HG03097 (cell line): ENCODE data around the gene IL17B.
"Not testable (repeated sequence)": the region's sequence is repeated elsewhere in the genome, so short reads cannot be mapped to it uniquely, and the experiment has no call there.

ENCODE experiments used
- ATAC-seq: cut with Tn5 transposase; IDR thresholded peaks from one replicate; pipeline ENCODE4 v1.9.1; 2021; ENCODE audit not compliant: unreplicated experiment, low FRiP score

Gene IL17B

GRCh38 chr5:149403923-149404745 lies 25.0 kb upstream of the IL17B start:
- no peak for ATAC-seq

DNA sequence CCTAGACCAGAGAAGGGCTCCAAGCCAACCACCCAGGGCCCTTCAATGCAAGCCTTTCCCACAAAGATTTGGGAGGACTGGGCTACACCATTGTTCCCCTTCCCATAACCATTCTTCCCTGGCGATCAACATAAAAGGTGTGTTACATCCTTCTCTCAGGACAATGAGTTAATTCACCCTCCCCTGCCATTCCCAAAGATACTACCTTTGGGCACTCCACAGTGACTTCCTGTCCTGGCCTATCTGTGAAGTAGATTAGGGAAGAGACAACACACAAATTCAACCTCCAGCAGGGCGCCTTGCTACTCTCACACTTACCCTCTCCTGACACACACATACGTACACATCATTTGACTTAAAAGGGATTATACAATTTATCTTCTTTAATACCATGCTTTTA lies 23.2 kb upstream of the IL17B start:
- ATAC-seq: no peak

GRCh38 chr5:149401051-149401450 lies 22.0 kb upstream of the IL17B start:
- ATAC-seq: no peak

GRCh38 chr5:149400304-149400703 lies 21.2 kb upstream of the IL17B start:
- ATAC-seq: no peak

DNA sequence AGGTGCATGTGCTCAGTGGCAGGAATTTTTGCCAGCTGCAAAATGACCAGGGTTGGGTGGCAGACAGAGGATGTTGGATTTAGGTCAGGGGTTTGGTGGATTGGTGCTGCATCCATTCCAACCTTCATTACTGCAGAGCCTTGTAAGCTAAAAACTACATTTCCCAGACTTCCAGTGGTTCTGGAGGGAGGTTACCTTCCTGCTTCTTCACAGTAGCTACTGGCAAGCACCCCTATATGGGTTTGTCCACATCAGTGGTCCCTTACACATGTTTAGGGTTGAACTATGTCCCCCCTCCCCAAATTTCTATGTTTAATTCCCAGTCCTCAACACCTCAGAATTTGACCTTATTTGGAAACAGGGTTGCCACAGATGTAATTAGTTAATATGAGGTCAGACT lies 20.7 kb upstream of the IL17B start:
- no peak for ATAC-seq

GRCh38 chr5:149398747-149399266 lies 19.7 kb upstream of the IL17B start:
- not testable (repeated sequence) for ATAC-seq

- ATAC-seq: no peak
Observed at GRCh38 chr5:149397530-149397929, 18.4 kb upstream of the IL17B start.

GRCh38 chr5:149394996-149395395 lies 15.9 kb upstream of the IL17B start:
- not testable (repeated sequence) for ATAC-seq

DNA sequence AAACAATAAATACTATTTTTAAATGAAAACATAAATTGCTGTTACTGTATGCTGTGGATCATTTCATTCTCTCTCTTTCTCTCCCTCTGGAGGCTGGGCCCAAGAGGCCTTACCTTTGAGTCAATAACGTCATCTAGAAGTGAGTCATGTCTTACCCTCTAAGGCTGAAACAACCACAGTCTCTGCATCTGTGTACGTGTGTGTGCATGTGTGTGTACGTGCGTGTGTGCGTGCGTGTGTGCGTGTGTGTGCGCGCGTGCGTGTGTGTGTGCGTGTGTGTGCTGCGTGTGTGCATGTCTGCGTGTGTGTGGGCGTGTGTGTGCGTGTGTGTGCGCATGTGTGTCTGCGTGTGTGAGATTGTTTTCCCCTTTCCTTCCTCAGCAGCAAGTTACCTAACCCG lies 13.6 kb upstream of the IL17B start:
- no peak for ATAC-seq

- ATAC-seq: no peak
Observed at GRCh38 chr5:149391524-149391923, 12.4 kb upstream of the IL17B start.

GRCh38 chr5:149391076-149391475 lies 12.0 kb upstream of the IL17B start:
- ATAC-seq: not testable (repeated sequence)

- ATAC-seq: no peak
Observed at GRCh38 chr5:149389552-149390495, 10.7 kb upstream of the IL17B start.

- no peak for ATAC-seq
Observed at GRCh38 chr5:149388498-149389190, 9.6 kb upstream of the IL17B start.

- ATAC-seq: no peak
Observed at GRCh38 chr5:149387982-149388381, 8.9 kb upstream of the IL17B start.

- no peak for ATAC-seq
Observed at GRCh38 chr5:149387081-149387631, 8.1 kb upstream of the IL17B start.

GRCh38 chr5:149386166-149386565 lies 7.1 kb upstream of the IL17B start:
- no peak for ATAC-seq

DNA sequence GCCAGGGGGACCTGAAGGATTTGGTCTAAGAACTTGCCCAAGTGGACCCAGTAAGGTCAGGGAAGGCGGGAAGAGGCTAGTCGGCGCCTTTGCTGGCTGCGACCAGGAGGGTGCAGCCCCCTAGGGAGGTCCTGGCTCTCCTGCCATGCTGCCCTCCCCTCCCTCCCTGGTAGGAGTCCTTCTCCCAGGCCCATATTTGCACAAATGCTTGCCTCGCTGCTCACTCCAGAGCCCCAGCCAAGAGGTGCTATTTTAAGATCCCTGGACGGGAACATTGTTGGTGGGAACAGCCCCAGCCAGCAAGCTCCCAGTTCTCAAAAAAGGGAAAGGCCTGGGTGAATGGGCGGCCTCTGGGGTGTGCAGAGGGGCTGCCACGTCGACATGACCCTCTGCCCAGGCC lies 4.3 kb upstream of the IL17B start:
- ATAC-seq: no peak

- ATAC-seq: no peak
Observed at GRCh38 chr5:149382517-149383220, 3.6 kb upstream of the IL17B start.

DNA sequence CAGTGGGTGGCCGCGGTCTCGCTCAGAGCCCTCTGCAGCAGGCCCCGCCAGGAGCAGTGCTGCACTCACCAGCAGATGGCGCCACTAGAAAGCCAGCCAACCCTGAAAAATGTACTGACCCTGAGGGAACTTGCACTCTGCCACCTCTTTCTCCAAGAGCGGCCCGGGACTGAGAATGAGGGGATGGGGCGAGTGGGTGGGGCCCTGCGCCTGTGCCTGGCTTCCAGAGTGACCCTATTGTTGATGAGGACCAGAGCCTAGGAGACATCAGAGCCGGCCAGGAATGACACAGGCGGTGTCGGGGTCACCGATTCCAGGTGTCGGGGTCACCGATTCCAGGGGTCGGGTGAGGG lies 2.9 kb upstream of the IL17B start:
- peak; percentile 59 for ATAC-seq
